ENCODE data around the gene METTL27.
"Not testable (repeated sequence)": the region's sequence is repeated elsewhere in the genome, so short reads cannot be mapped to it uniquely, and the experiment has no call there.

METTL27 gene

DNA sequence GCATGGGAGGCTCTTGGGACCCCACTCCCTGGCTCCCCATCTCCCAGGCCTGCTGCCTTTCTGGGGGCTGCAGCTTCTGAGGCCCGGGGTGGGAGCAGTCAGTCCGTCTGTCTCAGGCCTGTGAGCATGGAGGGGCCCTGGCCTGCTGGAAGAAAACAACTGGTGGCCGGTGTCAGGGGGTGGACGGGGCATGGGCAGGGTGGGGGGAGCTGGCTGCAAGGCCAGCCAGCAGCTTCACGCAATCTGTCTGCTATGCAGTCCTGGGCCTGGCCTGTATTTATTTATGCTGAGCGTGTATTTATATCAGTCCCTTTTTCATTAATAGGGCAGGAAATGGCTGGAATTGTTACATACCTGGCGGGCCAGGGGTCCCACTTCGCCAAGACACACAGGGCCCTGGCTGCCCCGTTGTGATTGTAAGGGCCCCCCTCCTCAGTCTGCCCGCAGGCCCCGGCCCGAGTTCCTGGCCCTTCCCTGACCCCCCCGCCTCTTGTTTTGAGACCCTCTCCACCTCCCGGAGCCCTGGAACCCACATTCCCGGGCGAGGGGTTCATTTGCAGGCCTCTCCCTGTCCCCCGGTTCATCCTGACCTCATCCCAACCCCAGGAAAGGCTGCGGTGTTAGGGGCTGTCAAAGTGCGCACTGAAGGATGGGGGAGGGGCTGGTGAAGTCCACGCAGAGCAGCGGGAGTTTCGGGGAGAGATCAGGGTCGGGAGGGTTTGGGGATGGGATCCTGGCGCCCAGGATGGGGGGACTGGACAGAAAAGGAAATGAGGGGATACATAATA lies 26.9 kb upstream of the METTL27 start:
- ATAC-seq: no peak
- DNase-seq: no peak

DNA sequence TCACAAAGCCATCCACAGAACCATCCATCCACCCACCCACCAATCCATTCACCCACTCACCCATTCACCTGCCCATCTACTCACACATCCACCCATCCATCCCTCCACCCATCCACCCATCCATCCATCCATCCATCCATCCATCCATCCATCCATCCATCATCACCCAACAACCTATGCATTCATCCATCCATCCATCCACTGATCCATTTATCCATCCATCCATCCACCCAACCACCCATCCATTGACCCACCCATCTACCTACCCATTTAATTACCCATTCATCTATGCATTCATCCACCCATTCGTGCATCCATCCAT lies 24.1 kb upstream of the METTL27 start:
- DNase-seq: no peak
- no peak for ATAC-seq

- no peak for ATAC-seq
- peak; percentile 22 for DNase-seq
These were observed 23.6 kb upstream of the METTL27 start for GRCh38 chr7:73865738-73866445.

DNA sequence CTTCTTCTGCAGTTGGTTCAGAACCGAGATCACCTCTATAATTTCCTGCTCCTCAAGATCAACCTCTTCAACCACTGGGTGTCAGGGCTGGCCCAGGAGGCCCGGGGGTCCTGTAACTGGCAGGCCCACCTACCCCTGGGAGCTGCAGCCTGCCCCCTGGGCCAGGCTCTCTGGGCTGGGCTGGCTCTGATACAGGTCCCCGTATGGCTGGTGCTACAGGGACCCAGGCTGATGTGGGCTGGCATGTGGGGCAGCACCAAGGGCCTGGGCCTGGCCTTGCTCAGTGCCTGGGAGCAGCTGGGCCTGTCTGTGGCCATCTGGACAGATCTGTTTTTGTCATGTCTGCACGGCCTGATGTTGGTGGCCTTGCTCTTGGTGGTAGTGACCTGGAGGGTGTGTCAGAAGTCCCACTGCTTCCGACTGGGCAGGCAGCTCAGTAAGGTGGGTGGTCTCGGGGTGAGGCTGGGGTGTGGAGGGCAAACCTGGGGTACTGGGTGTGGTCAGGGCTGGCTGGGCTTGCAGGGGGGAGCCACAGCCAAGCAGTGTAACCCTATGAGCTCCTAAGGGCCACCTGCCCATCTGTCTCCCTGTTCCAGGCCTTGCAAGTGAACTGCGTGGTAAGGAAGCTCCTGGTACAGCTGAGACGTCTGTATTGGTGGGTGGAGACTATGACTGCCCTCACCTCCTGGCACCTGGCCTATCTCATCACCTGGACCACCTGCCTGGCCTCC lies 22.8 kb upstream of the METTL27 start:
- ATAC-seq (no peak), DNase-seq (no peak)

GRCh38 chr7:73861305-73861704 lies 19.0 kb upstream of the METTL27 start:
- ATAC-seq (no peak), DNase-seq (no peak)

DNA sequence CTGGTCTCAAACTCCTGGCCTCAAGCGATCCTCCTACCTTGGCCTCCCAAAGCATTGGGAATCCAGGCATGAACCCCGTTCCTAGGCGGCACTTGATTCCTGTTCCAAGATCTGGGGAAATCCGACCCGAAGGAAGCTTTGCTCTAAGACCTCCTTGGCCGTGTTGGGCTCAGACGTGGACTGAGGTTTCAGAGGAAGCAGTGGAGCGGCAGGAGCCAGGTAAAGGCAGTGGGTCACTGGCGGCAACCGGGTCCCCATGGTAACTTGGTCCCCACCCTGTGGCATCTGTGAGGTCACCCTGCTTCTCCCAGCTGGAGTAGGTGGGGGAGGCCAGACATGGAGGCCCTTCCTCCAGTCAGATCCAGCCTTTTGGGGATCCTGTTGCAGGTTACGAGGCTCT lies 18.5 kb upstream of the METTL27 start, which contains the start of gene TMEM270:
Gene TMEM270, plus strand, starts transcription at position 301 of the 400 bp plus-strand sequence. Its CDS starts 36 bp downstream, at position 337.
- ATAC-seq: no peak
- DNase-seq: no peak

DNA sequence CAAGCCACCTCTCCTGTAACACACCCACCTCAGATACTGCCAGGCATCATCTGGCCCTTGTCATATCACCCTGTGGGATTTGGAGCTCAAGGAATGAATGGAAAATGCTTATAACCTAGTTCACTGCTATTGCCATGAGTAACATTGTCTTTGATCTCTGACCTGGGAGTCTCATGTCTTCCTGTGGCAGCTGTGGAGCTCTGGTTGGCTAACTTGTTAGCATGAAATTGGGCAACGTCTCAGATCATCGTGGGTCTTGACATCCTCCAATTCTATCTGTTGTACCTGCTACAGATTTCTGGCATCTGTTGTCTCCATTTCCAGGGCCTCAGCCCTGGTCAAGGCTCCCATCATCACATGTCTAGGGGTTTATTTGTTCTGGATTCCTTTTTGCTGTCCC lies 16.5 kb upstream of the METTL27 start:
- no peak for ATAC-seq

GRCh38 chr7:73856941-73857340 lies 14.6 kb upstream of the METTL27 start:
- ATAC-seq: no peak
- no peak for DNase-seq

More for the DNA sequence above, 16.5 kb upstream of the METTL27 start:
- DNase-seq: no peak

- ATAC-seq: no peak
- no peak for DNase-seq
These were observed 10.2 kb upstream of the METTL27 start for GRCh38 chr7:73852500-73852899.

GRCh38 chr7:73851410-73852338 lies 9.4 kb upstream of the METTL27 start:
- ATAC-seq (peak; percentile 96), DNase-seq (no peak)

- DNase-seq (no peak), ATAC-seq (no peak)
These were observed 8.5 kb upstream of the METTL27 start for GRCh38 chr7:73850781-73851207.

- DNase-seq: no peak
- ATAC-seq: no peak
These were observed 5.8 kb upstream of the METTL27 start for GRCh38 chr7:73847941-73848723.

DNA sequence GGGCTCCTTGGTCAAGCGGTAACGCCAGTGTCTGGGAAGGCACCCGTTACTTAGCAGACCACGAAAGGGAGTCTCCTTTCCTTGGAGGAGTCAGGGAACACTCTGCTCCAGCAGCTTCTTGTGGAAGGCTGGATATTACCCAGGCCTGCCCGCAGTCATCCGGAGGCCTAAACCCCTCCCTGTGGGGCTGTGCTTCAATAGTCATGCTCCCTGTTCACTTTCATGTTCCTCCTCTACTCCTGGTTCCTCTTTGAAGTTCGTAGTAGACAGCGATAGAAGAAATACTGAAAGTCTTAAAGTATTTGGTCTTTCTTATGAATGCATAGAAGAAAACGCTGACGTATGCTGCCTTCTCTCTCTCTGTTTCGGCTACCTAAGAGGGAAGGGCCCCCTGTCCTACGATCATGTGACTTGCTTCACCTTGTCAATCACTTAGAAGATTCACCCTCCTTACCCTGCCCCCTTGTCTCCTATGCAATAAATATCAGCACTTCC lies 3.4 kb upstream of the METTL27 start:
- ATAC-seq, DNase-seq: not testable (repeated sequence)

- ATAC-seq (no peak), DNase-seq (no peak)
These were observed 2.6 kb upstream of the METTL27 start for GRCh38 chr7:73844848-73845460.

DNA sequence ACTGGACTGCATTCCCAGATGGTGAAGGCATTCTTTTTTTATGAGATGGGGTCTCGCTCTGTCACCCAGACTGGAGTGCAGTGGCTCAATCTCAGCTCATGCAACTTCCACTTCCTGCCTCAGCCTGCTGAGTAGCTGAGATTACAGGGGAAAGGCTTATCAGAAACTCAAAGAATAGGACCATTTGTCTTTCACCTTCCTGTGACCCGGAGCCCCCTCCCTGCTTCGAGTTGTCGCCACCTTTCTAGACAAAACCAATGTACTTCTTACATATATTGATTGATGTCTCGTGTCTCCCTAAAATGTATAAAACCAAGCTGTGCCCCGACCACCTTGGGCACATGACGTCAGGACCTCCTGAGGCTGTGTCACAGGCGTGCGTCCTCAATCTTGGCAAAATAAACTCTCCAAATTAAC lies 1.8 kb upstream of the METTL27 start:
- no peak for DNase-seq
- no peak for ATAC-seq

DNA sequence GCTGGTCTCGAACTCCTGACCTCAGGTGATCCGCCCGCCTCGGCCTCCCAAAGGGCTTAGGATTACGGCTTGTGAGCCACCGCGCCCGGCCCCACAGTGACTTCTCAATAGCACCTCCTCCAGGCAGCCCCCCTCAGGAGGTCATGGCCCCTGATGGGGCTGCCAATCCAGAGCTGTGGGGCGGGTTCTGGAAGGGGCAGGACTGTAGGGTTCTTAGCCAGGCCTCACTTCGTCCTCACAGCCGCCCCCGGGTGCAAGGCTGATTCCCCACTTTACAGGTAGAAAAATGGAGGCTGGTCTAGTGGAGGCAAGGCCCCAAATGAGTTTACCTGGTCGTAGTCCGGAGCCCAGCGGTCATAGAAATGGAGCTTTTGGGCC lies 638 bp downstream of the METTL27 start:
- DNase-seq (no peak), ATAC-seq (no peak)

DNA sequence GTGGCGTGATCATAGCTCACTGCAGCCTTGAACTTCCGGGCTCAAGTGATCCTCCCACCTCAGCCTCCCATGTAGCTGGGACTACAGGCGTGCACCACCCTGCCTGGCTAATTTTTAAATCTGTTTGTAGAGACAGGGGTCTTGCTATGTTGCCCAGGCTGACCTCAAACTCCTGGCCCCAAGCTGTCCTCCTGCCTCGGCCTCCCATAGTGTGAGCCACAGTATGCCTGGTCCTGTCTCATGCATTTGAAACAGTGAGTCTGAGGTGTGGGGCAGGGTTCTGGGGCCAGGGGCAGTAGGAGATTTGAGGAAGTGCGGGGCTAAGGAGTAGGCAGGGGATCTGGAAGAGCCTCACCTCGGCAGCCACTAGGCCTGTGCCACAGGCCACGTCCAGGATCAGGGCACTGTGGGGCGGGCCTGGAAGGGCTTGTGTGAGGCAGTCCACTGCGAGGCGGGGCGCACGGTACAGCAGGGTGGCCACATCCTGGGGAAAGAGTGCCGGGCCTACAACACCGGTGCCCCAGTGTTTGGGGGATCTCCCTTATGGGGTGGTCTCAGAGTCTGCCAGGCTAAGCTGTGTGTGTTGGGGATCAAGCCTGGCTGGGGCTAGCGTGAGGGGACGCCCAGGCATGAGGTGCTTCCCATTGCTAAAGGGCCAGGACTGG lies 1.5 kb downstream of the METTL27 start:
- DNase-seq (no peak), ATAC-seq (no peak)

DNA sequence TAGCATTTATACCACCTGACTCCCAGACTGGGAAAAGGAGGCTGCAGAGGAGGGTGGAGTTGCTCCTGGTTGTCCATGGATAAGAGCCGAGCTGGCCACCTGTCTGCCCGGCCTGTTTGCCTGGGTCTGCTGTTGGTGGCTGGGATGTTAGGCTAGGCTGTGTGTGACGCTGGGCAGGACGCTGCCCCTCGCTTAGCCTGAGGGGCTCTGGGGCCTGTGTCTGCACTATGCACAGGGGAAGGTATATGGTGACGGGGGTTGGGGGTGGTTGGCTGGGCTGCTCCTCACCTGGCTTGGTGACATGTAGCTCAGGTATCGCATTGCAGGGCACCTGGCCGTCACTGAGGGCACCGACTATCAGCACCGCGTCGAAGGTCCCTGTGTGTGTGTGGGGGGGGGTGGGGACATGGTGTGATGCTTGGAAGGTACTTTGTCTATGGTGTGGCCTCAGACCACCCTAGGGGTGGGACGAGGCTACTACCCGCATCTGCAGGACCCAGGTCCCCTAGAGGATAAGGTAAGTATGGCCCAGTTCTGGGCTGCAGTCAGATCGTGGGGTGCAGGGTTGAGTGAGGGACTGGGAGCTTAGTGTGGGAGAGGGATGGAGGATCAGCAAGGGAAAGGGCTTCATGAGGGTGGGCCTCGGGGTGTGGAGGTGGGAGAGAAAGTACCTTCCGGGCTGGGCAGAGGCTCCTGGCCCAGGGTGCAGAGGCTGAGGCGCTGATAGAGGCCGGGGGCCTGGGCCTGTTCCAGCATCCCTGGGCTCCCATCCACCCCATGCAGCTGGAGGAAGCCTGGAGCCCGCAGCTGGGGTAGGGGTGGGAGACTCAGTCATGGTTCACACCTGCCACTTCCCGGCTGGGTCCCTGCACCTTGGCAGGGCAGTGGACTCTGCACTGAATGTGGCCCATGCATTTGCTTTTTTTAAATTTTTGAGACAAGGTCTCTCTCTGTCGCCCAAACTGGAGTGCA lies 2.3 kb downstream of the METTL27 start:
- DNase-seq: no peak
- no peak for ATAC-seq

- ATAC-seq (no peak), DNase-seq (no peak)
These were observed 3.0 kb downstream of the METTL27 start for GRCh38 chr7:73839290-73839689.
